Naive thymus-derived CD4-positive, alpha-beta T cell (primary cell): ENCODE results near the gene MKS1. TPM values are rescaled to one million over a fixed set of nuclear protein-coding genes. Genes with fewer than 3 reads are reported as not detected.
A peak's percentile ranks its signal among the peaks of the same experiment; 100 is the strongest.

Experiments used
- ATAC-seq: fragments of 150-1000 bp; cut with Tn5 transposase; 2 replicates; pipeline ENCODE4 v1.10.0; 2021; ENCODE audit warnings: mild to moderate bottlenecking, moderate library complexity
- CTCF ChIA-PET: fragments of 350-600 bp; sonication (Branson Sonifier 250); formaldehyde crosslinking; loops from one replicate; lab custom pipeline; 2021; ENCODE audit warnings: antibody characterized with exemption; lab: Charles Lee
- POLR2A ChIA-PET: fragments of 350-600 bp; sonication (Branson Sonifier 250); formaldehyde crosslinking; loops from one replicate; lab custom pipeline; 2021; ENCODE audit warnings: antibody characterized with exemption, inconsistent platforms; lab: Charles Lee
- DNase-seq, 9 donors: peaks; one replicate each; pipeline versions ENCODE4 v3.0.0 to v3.0.0-alpha.2; 2020 to 2022; ENCODE audit warnings: mixed read lengths in 1 of 9
- H3K27ac ChIP-seq: one replicate; pipeline ENCODE4 v1.7.0; 2013; ENCODE audit warnings: mild to moderate bottlenecking, low read depth, low read length, moderate library complexity
- H3K27me3 ChIP-seq, 2 donors: one replicate each; pipeline ENCODE4 v1.7.0; 2013; ENCODE audit warnings: low read length in 2 of 2, mild to moderate bottlenecking in 2 of 2, moderate library complexity in 2 of 2; ENCODE audit not compliant: control insufficient read depth in 2 of 2, insufficient read depth in 2 of 2
- H3K36me3 ChIP-seq, 3 experiments: 1 replicate in 2 of 3; 2 replicates in 1 of 3; pipeline ENCODE4 v1.7.0; 2013; ENCODE audit warnings: low read length in 3 of 3, mild to moderate bottlenecking in 3 of 3, moderate library complexity in 1 of 3; ENCODE audit not compliant: insufficient read depth in 3 of 3, control insufficient read depth in 2 of 3
- H3K4me1 ChIP-seq, 2 donors: one replicate each; pipeline ENCODE4 v1.7.0; 2013; ENCODE audit warnings: low read length in 2 of 2, mild to moderate bottlenecking in 2 of 2, moderate library complexity in 1 of 2; ENCODE audit not compliant: control insufficient read depth in 2 of 2, insufficient read depth in 2 of 2
- H3K4me3 ChIP-seq: 2 replicates; pipeline ENCODE4 v1.7.0; 2013; ENCODE audit warnings: mild to moderate bottlenecking, low read length
- H3K9me3 ChIP-seq, 3 experiments: 1 replicate in 2 of 3; 2 replicates in 1 of 3; pipeline ENCODE4 v1.7.0; 2013; ENCODE audit warnings: low read length in 3 of 3; ENCODE audit not compliant: control insufficient read depth in 2 of 3
- H3K27ac Mint-ChIP-seq, 9 donors: one replicate each; pipeline ENCODE4 v1.8.0; 2020 to 2022; ENCODE audit warnings: mixed read lengths in 9 of 9, mild to moderate bottlenecking in 8 of 9, moderate library complexity in 5 of 9, inconsistent platforms in 2 of 9
- H3K27me3 Mint-ChIP-seq, 5 donors: one replicate each; pipeline ENCODE4 v1.8.0; 2021 to 2022; ENCODE audit warnings: mixed read lengths in 5 of 5, mild to moderate bottlenecking in 1 of 5
- H3K36me3 Mint-ChIP-seq, 5 donors: one replicate each; pipeline ENCODE4 v1.8.0; 2020 to 2022; ENCODE audit warnings: mixed read lengths in 5 of 5, mild to moderate bottlenecking in 3 of 5, inconsistent platforms in 1 of 5
- H3K4me1 Mint-ChIP-seq, 7 donors: one replicate each; pipeline ENCODE4 v1.8.0; 2020 to 2022; ENCODE audit warnings: mixed read lengths in 7 of 7, mild to moderate bottlenecking in 3 of 7, inconsistent platforms in 1 of 7
- H3K4me3 Mint-ChIP-seq, 10 donors: one replicate each; pipeline ENCODE4 v1.8.0; 2020 to 2022; ENCODE audit warnings: mild to moderate bottlenecking in 10 of 10, mixed read lengths in 10 of 10, moderate library complexity in 6 of 10, inconsistent platforms in 2 of 10
- H3K9me3 Mint-ChIP-seq, 11 donors: one replicate each; pipeline ENCODE4 v1.8.0; 2020 to 2022; ENCODE audit warnings: mixed read lengths in 11 of 11, mild to moderate bottlenecking in 4 of 11, inconsistent platforms in 1 of 11, moderate library complexity in 1 of 11
- intact Hi-C, 2 donors: fragments of 100-400 bp; cut with micrococcal nuclease; formaldehyde crosslinking; loops; one replicate each; pipeline ENCODE4 v1.15.1; 2023
- polyA plus RNA-seq, 2 donors: library from polyadenylated mRNA; unstranded; fragments of 300-500 nt; fragmentation: Illumina TruSeq; gene quantifications; one replicate each; pipeline ENCODE4 v1.2.3, GENCODE V29; 2021
- total RNA-seq, 6 experiments: library from RNA in 5 of 6; stranded (reverse) in 5 of 6; gene quantifications; 1 replicate in 5 of 6; 2 replicates in 1 of 6; pipeline ENCODE4 v1.2.3 and lab custom pipeline; 2021 to 2026

MKS1 gene
- total and polyA plus RNA-seq, 7 experiments from 2014 or later: 10.0 to 29.1 (median 14.5) TPM

DNA sequence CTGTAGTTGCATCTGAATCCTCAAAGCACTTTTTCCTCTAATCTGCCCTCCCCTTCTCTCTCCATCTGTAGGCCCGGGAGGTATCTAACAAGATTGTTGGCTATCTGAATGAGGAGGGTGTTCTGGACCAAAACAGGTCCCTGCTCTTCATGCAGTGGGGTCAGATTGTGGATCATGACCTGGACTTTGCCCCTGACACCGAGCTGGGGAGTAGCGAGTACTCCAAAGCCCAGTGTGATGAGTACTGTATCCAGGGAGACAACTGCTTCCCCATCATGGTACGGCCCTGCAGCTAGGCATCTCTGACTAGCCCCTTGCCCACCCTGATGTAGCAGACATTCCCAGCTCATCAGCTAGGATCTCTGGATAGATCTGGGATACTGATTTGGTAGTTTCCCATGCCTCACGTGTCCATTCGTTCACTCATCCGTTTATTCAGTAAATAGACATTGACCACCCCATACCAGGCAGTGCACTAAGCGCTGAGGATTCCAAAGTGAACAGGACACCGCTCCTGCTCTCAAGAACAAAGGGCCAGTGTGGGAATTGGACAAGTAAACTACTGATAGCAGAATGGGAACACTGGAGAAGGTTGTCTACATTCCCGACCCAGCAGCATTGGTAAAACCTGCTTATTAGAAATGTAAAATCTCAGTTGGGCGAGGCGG is 31.4 kb upstream of the MKS1 start:
- H3K4me3 ChIP-seq: no peak overlapping the region
- H3K27ac ChIP-seq: no peak overlapping the region
- Mint-ChIP-seq H3K27ac (no peak overlapping the region), H3K27me3 (peaks cover 3 to 51% (median 20%) of the 10 kb centered on the region in 5 donors), H3K4me3 (peak overlapping the region in 9 of 10 donors; percentile 16 to 87 (median 62)), H3K9me3 (no peaks in the 10 kb centered on the region), H3K4me1 (peaks cover 0 to 25% (median 10%) of the 10 kb centered on the region in 7 donors), H3K36me3 (no peaks in the 10 kb centered on the region)
- no peaks in the 10 kb centered on the region for H3K4me1 ChIP-seq
- H3K27me3 ChIP-seq: no peaks in the 10 kb centered on the region
- H3K9me3 ChIP-seq: no peaks in the 10 kb centered on the region
- H3K36me3 ChIP-seq: no peaks in the 10 kb centered on the region
- DNase-seq (no peak), ATAC-seq (no peak)
- intact Hi-C loops: no loop called here
- CTCF ChIA-PET: interaction anchor here (0.6 to 1.8 kb wide), 10 partner anchors 9 to 167 kb away, joined by 3 to 7 read pairs (median 4); partner anchors contain the start of gene RNF43
- POLR2A ChIA-PET: interaction anchor here (0.7 to 2.1 kb wide), 4 partner anchors 31 to 101 kb away, joined by 3 to 6 read pairs (median 4); partner anchors contain the start of genes MKS1 and SUPT4H1

DNA sequence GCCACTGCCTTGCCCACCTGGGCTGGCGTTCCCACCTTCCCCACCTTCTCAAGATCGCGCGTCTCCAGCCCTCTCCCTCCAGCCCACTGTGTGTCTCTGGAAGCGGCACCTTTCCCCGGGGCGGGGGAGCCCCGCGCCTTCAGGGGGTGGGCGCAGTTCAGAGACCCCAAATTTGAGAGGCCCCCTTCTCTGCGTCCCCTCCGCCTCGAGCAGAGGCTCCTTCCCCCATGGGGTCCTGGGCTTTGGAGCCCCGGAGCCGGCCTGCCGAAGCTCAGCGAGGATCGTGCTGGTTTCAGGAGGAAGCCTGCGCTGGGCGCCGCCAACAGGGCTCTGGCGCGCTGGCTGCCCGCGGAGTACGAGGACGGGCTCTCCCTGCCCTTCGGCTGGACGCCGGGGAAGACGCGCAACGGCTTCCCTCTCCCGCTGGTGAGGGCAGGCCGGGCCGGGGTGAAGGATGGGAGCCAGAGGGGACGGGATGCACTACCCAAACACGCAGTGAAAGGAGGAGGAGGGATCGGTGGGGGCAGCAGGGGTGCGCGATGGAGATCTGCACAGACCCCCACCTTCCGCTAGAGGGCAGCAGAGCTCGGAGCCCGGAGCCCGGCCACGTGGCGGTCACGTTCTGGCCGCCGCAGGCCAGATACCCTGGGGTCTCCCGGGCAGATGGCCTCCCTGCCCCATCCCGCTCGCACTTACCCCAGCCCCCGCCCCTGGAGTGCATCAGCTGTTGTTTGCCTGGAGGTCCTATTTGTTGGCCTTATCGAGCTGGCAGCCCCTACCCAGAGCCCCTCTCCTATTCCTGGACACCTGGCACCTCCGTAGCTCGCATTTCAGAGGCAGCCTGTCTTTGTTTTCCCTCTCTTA is 30.4 kb upstream of the MKS1 start:
- ATAC-seq: peak; percentile 98
- intact Hi-C loops: loop anchor here (1.0 to 2.0 kb wide), 7 partner anchors 30 to 198 kb away; partner anchors contain the start of genes MKS1 (in 2 of the 2) and RNF43 (in 1 of the 2)
- peak overlapping the region; percentile 65 for H3K4me3 ChIP-seq
- H3K4me3 Mint-ChIP-seq: peak overlapping the region; percentile 58 to 87 (median 81)
- no peaks in the 10 kb centered on the region for H3K9me3 ChIP-seq
- DNase-seq: peak; percentile 47 to 83 (median 74)
- no peaks in the 10 kb centered on the region for H3K36me3 Mint-ChIP-seq
- no peak overlapping the region for H3K27ac Mint-ChIP-seq
- no peak overlapping the region for H3K27ac ChIP-seq
- H3K36me3 ChIP-seq: no peaks in the 10 kb centered on the region
- H3K9me3 Mint-ChIP-seq: no peaks in the 10 kb centered on the region
- no peaks in the 10 kb centered on the region for H3K4me1 ChIP-seq
- ChIA-PET POLR2A (interaction anchor here (0.7 to 2.1 kb wide), 4 partner anchors 30 to 102 kb away, joined by 3 to 6 read pairs (median 4); partner anchors contain the start of genes MKS1 and SUPT4H1), CTCF (interaction anchor here (0.6 to 1.8 kb wide), 13 partner anchors 9 to 197 kb away, joined by 3 to 7 read pairs (median 3); partner anchors contain the start of gene RNF43)
- H3K27me3 Mint-ChIP-seq: peaks cover 3 to 50% (median 14%) of the 10 kb centered on the region in 5 donors
- no peaks in the 10 kb centered on the region for H3K27me3 ChIP-seq
- H3K4me1 Mint-ChIP-seq: peaks cover 0 to 21% (median 10%) of the 10 kb centered on the region in 7 donors

- ChIA-PET CTCF (interaction anchor here (0.7 to 1.8 kb wide), 5 partner anchors 8 to 198 kb away, joined by 3 to 7 read pairs (median 4); no protein-coding TSS in a partner anchor), POLR2A (interaction anchor here (2.1 kb wide), 1 partner anchor 103 kb away, joined by 6 read pairs; the partner anchor contains the start of gene SUPT4H1)
- peaks cover 0 to 23% (median 11%) of the 10 kb centered on the region in 7 donors for H3K4me1 Mint-ChIP-seq
- H3K4me3 ChIP-seq: peak overlapping the region; percentile 65
- intact Hi-C loops: loop anchor here (1.0 to 2.0 kb wide), 7 partner anchors 30 to 198 kb away; partner anchors contain the start of genes MKS1 (in 2 of the 2) and RNF43 (in 1 of the 2)
- no peaks in the 10 kb centered on the region for H3K36me3 ChIP-seq
- no peak overlapping the region for H3K27ac ChIP-seq
- no peaks in the 10 kb centered on the region for H3K36me3 Mint-ChIP-seq
- H3K27me3 ChIP-seq: no peaks in the 10 kb centered on the region
- peak overlapping the region in 7 of 10 donors; percentile 38 to 87 (median 81) for H3K4me3 Mint-ChIP-seq
- no peaks in the 10 kb centered on the region for H3K9me3 Mint-ChIP-seq
- H3K27ac Mint-ChIP-seq: no peak overlapping the region
- H3K27me3 Mint-ChIP-seq: peaks cover 6 to 51% (median 14%) of the 10 kb centered on the region in 5 donors
- H3K4me1 ChIP-seq: no peaks in the 10 kb centered on the region
- ATAC-seq (no peak), DNase-seq (no peak)
- H3K9me3 ChIP-seq: no peaks in the 10 kb centered on the region
Observed at GRCh38 chr17:58248955-58249269, 29.9 kb upstream of the MKS1 start.

- Histone ChIP-seq H3K9me3 (no peaks in the 10 kb centered on the region), H3K4me3 (no peak overlapping the region), H3K27ac (no peak overlapping the region), H3K4me1 (no peaks in the 10 kb centered on the region), H3K36me3 (no peaks in the 10 kb centered on the region), H3K27me3 (no peaks in the 10 kb centered on the region)
- Mint-ChIP-seq H3K4me1 (peaks cover 0 to 25% (median 11%) of the 10 kb centered on the region in 7 donors), H3K4me3 (peak overlapping the region in 4 of 10 donors; percentile 7 to 56 (median 31)), H3K27me3 (peaks cover 14 to 53% (median 20%) of the 10 kb centered on the region in 5 donors), H3K36me3 (no peaks in the 10 kb centered on the region), H3K9me3 (no peaks in the 10 kb centered on the region), H3K27ac (no peak overlapping the region)
- no peak for DNase-seq
- ChIA-PET CTCF (interaction anchor here (0.8 to 1.5 kb wide), 3 partner anchors 9 to 240 kb away, joined by 3 to 4 read pairs (median 3); partner anchors contain the start of genes HSF5 and LPO), POLR2A (interaction anchor here (1.0 kb wide), 1 partner anchor 104 kb away, joined by 5 read pairs; the partner anchor contains the start of gene SUPT4H1)
- ATAC-seq: no peak
- intact Hi-C loops: loop anchor here in 1 of 2 donors (2.0 kb wide), 1 partner anchor 29 kb away; the partner anchor contains the start of gene MKS1
Observed at GRCh38 chr17:58247511-58248363, 28.7 kb upstream of the MKS1 start.

GRCh38 chr17:58246781-58247180 is 27.7 kb upstream of the MKS1 start:
- Histone ChIP-seq H3K4me3 (no peak overlapping the region), H3K4me1 (no peaks in the 10 kb centered on the region), H3K9me3 (no peaks in the 10 kb centered on the region), H3K27me3 (no peaks in the 10 kb centered on the region), H3K27ac (no peak overlapping the region), H3K36me3 (no peaks in the 10 kb centered on the region)
- H3K27ac Mint-ChIP-seq: no peak overlapping the region
- no peaks in the 10 kb centered on the region for H3K36me3 Mint-ChIP-seq
- no peak overlapping the region for H3K4me3 Mint-ChIP-seq
- peaks cover 0 to 25% (median 11%) of the 10 kb centered on the region in 7 donors for H3K4me1 Mint-ChIP-seq
- POLR2A ChIA-PET: no interaction called here
- H3K27me3 Mint-ChIP-seq: peaks cover 13 to 52% (median 23%) of the 10 kb centered on the region in 5 donors
- H3K9me3 Mint-ChIP-seq: no peaks in the 10 kb centered on the region
- intact Hi-C loops: no loop called here
- DNase-seq (no peak), ATAC-seq (no peak)
- CTCF ChIA-PET: no interaction called here
